Measurements from ENCODE around the gene RPA1. TPM values are rescaled to one million over a fixed set of nuclear protein-coding genes. Genes with fewer than 3 reads are reported as not detected.
"Not testable (repeated sequence)": the region's sequence is repeated elsewhere in the genome, so short reads cannot be mapped to it uniquely, and the experiment has no call there.

The RPA1 gene
- 100 to 1,000 TPM; 121 to 139 TPM for total RNA-seq

GRCh38 chr17:1829592-1830257 is at the start of gene RPA1, which contains the start of gene SMYD4:
RPA1 (plus strand) TSS chr17:1830005; CDS start chr17:1830094, 89 bp downstream.
SMYD4 (minus strand) TSS chr17:1829902; CDS start chr17:1827994, 1,908 bp downstream.
- Mint-ChIP-seq H3K27ac (peak within 1 kb of the TSS; percentile 87), H3K27me3 (no peaks in the 10 kb centered on the region), H3K36me3 (ENCODE audit: low read depth) (peaks cover 67% of the 10 kb centered on the region), H3K4me3 (peak within 1 kb of the TSS; percentile 93), H3K9me3 (no peaks in the 10 kb centered on the region), H3K4me1 (peaks cover 42% of the 10 kb centered on the region)
- peak; percentile 96 for ATAC-seq (replicated peaks)

DNA sequence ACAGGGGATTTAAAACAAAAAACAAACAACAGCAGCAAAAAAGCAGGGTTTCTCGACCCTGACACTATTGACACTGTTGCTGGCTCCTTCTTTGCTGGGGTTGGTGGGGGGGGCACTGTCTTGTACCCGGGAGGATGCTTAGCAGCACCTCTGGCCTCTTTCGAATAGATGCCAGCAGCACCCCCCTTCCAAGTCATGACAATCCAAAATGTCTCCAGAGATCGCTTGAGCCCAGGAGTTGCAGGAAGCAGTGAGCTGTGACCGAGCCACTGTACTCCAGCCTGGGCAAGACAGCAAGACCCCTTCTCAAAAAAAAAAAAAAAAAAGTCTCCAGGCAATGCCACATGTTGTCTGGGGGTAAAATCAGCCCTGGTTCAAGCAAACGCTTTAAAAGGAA is 47.6 kb upstream of the RPA1 start:
- no peak for ATAC-seq (replicated peaks)
- no peak overlapping the region for H3K27ac Mint-ChIP-seq
- no peaks in the 10 kb centered on the region for H3K27me3 Mint-ChIP-seq
- H3K4me3 Mint-ChIP-seq, result no peak overlapping the region
- H3K36me3 Mint-ChIP-seq (ENCODE audit: low read depth), result peaks cover 90% of the 10 kb centered on the region
- no peaks in the 10 kb centered on the region for H3K9me3 Mint-ChIP-seq
- no peaks in the 10 kb centered on the region for H3K4me1 Mint-ChIP-seq

GRCh38 chr17:1783271-1783670 is 46.5 kb upstream of the RPA1 start:
- Mint-ChIP-seq H3K27ac (no peak overlapping the region), H3K4me1 (no peaks in the 10 kb centered on the region), H3K36me3 (ENCODE audit: low read depth) (peaks cover 88% of the 10 kb centered on the region), H3K27me3 (no peaks in the 10 kb centered on the region), H3K4me3 (no peak overlapping the region), H3K9me3 (no peaks in the 10 kb centered on the region)
- no peak for ATAC-seq (replicated peaks)

DNA sequence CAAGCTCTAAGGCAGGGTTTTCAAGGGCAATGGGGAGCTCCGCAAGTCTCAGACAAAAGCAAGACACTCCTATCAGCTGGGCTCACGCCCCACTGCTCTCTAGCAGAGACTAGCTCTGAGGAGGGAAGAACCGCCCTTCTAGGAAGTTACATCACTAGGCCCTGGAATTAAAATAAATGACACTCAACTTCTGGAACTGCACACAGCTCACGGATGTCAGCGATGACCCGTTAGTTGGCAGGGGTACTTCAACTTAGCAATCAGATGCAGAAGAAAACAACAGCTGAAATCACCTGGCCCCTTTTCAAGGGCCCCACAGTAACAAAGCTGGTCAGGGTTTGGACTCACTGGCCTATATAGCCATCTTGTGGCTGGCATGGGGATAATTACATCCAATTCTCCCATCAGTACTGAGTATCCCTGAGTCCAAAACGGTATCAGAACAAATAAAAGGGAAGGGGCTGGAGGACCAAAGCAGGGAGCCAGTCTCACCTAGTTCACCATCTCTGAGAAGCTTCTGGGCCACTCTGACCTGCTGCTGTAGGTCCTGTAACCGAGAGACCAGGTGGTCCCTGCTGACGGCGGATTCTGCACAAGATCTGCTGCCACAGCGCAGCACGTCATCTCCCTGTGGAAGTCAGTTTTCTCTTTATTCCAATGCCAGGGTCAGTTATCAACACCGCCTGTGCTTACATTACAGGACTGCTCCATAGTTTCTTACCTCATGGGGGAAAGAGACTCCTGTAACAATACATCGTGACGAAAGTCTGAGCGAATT is 45.8 kb upstream of the RPA1 start:
- Mint-ChIP-seq H3K36me3 (ENCODE audit: low read depth) (peaks cover 81% of the 10 kb centered on the region), H3K9me3 (no peaks in the 10 kb centered on the region), H3K4me1 (no peaks in the 10 kb centered on the region), H3K4me3 (no peak overlapping the region), H3K27me3 (no peaks in the 10 kb centered on the region), H3K27ac (no peak overlapping the region)
- no peak for ATAC-seq (replicated peaks)

DNA sequence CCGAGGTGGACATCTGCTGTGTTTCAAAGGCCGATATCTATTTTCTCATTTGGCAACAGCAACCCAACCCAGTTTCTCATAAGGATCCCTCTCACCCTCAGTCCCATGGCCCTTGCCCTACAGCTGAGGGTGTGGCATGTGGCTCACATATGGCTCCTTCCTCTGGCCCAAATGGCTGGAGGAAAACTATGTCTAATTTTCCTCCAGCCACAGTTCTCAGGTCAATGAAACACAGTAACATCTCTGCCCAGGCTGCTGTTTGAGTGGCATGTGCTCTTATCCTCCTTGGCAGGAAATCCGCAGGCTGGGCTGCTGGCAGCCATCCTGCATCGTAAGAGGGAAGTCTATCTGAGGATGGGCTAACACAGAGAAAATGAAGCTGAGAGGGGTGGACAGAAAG is 43.9 kb upstream of the RPA1 start:
- Mint-ChIP-seq H3K27me3 (no peaks in the 10 kb centered on the region), H3K36me3 (ENCODE audit: low read depth) (peaks cover 64% of the 10 kb centered on the region), H3K9me3 (no peaks in the 10 kb centered on the region), H3K4me1 (no peaks in the 10 kb centered on the region), H3K4me3 (no peak overlapping the region), H3K27ac (no peak overlapping the region)
- ATAC-seq (replicated peaks), result no peak

- no peak overlapping the region for H3K27ac Mint-ChIP-seq
- no peaks in the 10 kb centered on the region for H3K4me1 Mint-ChIP-seq
- H3K27me3 Mint-ChIP-seq, result no peaks in the 10 kb centered on the region
- peaks cover 56% of the 10 kb centered on the region for H3K36me3 Mint-ChIP-seq (ENCODE audit: low read depth)
- no peak overlapping the region for H3K4me3 Mint-ChIP-seq
- H3K9me3 Mint-ChIP-seq, result no peaks in the 10 kb centered on the region
- no peak for ATAC-seq (replicated peaks)
These were observed 43.1 kb upstream of the RPA1 start for GRCh38 chr17:1786708-1787107.

DNA sequence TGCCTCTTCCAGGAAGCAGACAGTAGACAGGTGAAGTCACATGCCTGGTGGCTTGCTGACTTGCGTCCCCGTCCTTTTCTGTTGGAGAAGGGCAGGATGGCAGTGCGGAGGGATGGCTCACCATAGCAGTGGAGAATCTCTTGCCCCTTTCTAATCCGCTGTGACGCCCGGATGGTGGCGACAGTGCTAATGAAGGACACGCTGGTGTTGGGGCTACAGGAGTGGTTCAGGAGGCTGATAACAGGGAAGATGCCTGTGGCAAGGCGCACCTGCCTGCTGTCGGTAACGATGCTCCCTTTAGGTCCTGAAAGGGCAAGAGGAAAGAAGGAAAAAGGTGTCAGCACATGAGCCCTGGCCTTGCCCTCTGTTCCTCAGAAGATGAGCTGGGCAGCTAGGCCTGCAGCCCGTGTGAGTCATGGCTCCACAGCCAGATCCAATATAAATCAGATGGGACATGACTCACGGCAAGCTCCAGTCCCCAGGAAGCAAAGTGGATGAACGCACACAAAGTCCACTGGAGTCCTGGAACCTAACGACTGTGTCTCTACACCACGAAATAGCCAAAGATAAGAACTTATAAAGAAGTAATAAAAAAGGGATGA is 42.4 kb upstream of the RPA1 start:
- H3K4me3 Mint-ChIP-seq, result no peak overlapping the region
- no peak overlapping the region for H3K27ac Mint-ChIP-seq
- H3K36me3 Mint-ChIP-seq (ENCODE audit: low read depth), result peaks cover 49% of the 10 kb centered on the region
- H3K27me3 Mint-ChIP-seq, result no peaks in the 10 kb centered on the region
- no peaks in the 10 kb centered on the region for H3K9me3 Mint-ChIP-seq
- ATAC-seq (replicated peaks), result no peak
- H3K4me1 Mint-ChIP-seq, result no peaks in the 10 kb centered on the region

GRCh38 chr17:1789936-1790335 is 39.9 kb upstream of the RPA1 start:
- Mint-ChIP-seq H3K4me3 (no peak overlapping the region), H3K9me3 (no peaks in the 10 kb centered on the region), H3K27me3 (no peaks in the 10 kb centered on the region), H3K27ac (no peak overlapping the region), H3K4me1 (peaks cover 1% of the 10 kb centered on the region), H3K36me3 (ENCODE audit: low read depth) (peaks cover 30% of the 10 kb centered on the region)
- no peak for ATAC-seq (replicated peaks)

- Mint-ChIP-seq H3K4me1 (peaks cover 6% of the 10 kb centered on the region), H3K36me3 (ENCODE audit: low read depth) (peaks cover 19% of the 10 kb centered on the region), H3K27ac (no peak overlapping the region), H3K27me3 (no peaks in the 10 kb centered on the region), H3K4me3 (no peak overlapping the region), H3K9me3 (no peaks in the 10 kb centered on the region)
- no peak for ATAC-seq (replicated peaks)
These were observed 37.0 kb upstream of the RPA1 start for GRCh38 chr17:1792495-1793446.

GRCh38 chr17:1793447-1793806 is 36.4 kb upstream of the RPA1 start:
- no peak for ATAC-seq (replicated peaks)
- Mint-ChIP-seq H3K4me3 (no peak overlapping the region), H3K27me3 (no peaks in the 10 kb centered on the region), H3K27ac (no peak overlapping the region), H3K36me3 (ENCODE audit: low read depth) (peaks cover 26% of the 10 kb centered on the region), H3K9me3 (no peaks in the 10 kb centered on the region), H3K4me1 (peaks cover 6% of the 10 kb centered on the region)

DNA sequence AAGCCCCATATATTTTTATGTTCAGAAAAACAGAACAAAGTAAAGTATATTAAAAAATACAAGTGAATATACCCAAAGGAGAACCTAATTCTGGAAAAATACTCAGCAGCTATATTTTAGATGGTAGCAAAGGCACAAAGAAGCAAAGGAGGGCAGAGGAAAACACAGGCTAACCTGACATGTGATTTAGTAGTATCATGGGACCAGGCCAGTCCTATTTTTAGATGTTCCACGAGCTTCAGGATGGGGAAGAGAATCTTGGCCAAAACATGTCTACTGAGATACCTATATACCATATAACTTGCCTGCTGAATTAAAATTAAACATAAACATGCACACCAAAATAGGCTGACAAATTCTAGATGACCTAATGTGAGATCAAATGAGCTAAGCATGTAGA is 33.0 kb upstream of the RPA1 start:
- H3K4me3 Mint-ChIP-seq, result no peak overlapping the region
- H3K9me3 Mint-ChIP-seq, result no peaks in the 10 kb centered on the region
- no peak for ATAC-seq (replicated peaks)
- H3K4me1 Mint-ChIP-seq, result peaks cover 6% of the 10 kb centered on the region
- H3K36me3 Mint-ChIP-seq (ENCODE audit: low read depth), result peaks cover 53% of the 10 kb centered on the region
- H3K27ac Mint-ChIP-seq, result no peak overlapping the region
- no peaks in the 10 kb centered on the region for H3K27me3 Mint-ChIP-seq

DNA sequence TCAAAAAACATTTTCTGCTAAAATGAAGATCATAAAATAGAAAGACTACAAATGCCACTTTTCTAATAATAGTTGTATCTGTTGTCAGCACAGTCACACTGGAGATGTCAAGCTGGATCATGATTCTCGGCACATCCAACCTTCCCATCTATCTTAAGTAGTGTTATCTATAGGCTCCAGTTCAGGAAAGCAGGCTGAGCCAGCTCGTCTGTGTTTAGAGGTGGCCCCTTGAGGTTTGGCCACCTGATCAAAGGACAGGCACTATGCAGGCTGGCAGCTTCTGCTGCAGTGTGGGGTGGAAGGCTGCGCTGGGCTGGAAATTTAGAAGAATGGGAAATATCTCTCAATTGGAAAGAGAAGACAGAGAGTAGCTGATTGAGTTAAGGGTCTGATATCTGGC is 32.5 kb upstream of the RPA1 start:
- Mint-ChIP-seq H3K27me3 (no peaks in the 10 kb centered on the region), H3K9me3 (no peaks in the 10 kb centered on the region), H3K36me3 (ENCODE audit: low read depth) (peaks cover 58% of the 10 kb centered on the region), H3K4me3 (no peak overlapping the region), H3K4me1 (peaks cover 6% of the 10 kb centered on the region), H3K27ac (no peak overlapping the region)
- no peak for ATAC-seq (replicated peaks)

GRCh38 chr17:1797846-1798245 is 32.0 kb upstream of the RPA1 start:
- not testable (repeated sequence) for H3K9me3 Mint-ChIP-seq; H3K27ac Mint-ChIP-seq; H3K4me1 Mint-ChIP-seq; H3K27me3 Mint-ChIP-seq; H3K4me3 Mint-ChIP-seq; ATAC-seq (replicated peaks)
- H3K36me3 Mint-ChIP-seq (ENCODE audit: low read depth), result peaks cover 62% of the 10 kb centered on the region

DNA sequence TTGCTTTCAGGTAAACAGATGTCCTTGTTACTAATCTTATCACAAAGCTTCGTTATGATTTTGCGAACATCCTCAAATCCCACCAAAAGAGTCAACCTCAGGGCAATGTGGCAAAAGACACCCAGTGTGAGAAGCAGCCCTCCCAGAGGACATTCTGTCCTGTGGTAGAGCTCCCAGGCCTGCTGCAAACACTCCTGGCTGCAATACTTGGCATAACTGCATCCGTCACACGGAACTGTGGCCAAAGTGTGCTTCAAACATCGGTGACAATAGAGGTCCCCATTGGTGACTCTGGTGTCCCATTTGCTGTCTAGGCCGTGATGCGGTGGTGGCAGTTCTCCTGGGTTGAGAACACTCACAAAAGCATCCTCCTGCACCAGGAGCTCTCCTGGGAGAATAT is 29.6 kb upstream of the RPA1 start:
- H3K36me3 Mint-ChIP-seq (ENCODE audit: low read depth), result peaks cover 78% of the 10 kb centered on the region
- no peak for ATAC-seq (replicated peaks)
- H3K4me1 Mint-ChIP-seq, result peaks cover 2% of the 10 kb centered on the region
- H3K9me3 Mint-ChIP-seq, result no peaks in the 10 kb centered on the region
- no peak overlapping the region for H3K4me3 Mint-ChIP-seq
- H3K27ac Mint-ChIP-seq, result no peak overlapping the region
- no peaks in the 10 kb centered on the region for H3K27me3 Mint-ChIP-seq

Measured in activated T-helper 17 cell treated with anti-CD3 and anti-CD28 coated beads, Interleukin-2, amount 50 U/mL, for 72 hours (primary cell).